GM13977 (cell line): ENCODE results near the gene TIMP1.

Source experiments
- DNase-seq: peaks from one replicate; pipeline ENCODE4 v3.0.0; 2012; ENCODE audit warnings: low spot score
- CTCF ChIP-seq: IDR thresholded peaks from 2 replicates; pipeline ENCODE4 v1.5.1; 2012; ENCODE audit warnings: mild to moderate bottlenecking, control low read depth; ENCODE audit not compliant: insufficient read depth; ENCODE audit errors: extremely low read depth, missing control alignments
- in situ Hi-C: fragments of 300-500 bp; cut with MboI; formaldehyde crosslinking; loops from one replicate; pipeline ENCODE4 v1.12.0; 2022; ENCODE audit warnings: low sequenced_read_pairs, low pct_unique_long_range_greater_than_20kb, mixed read lengths, inconsistent platforms; ENCODE audit not compliant: unreplicated experiment

The TIMP1 gene

GRCh38 chrX:47620303-47620685 lies 38.1 kb downstream of the TIMP1 start:
- TF ChIP-seq CTCF: no peak
- DNase-seq: no peak
- in situ Hi-C loops: no loop called here

- no peak for TF ChIP-seq CTCF
- in situ Hi-C loops: no loop called here
- no peak for DNase-seq
Observed at GRCh38 chrX:47621851-47622250, 39.6 kb downstream of the TIMP1 start.

GRCh38 chrX:47623540-47624027 lies 41.3 kb downstream of the TIMP1 start:
- in situ Hi-C loops: no loop called here
- peak; percentile 68 for DNase-seq
- TF ChIP-seq CTCF: no peak

GRCh38 chrX:47625365-47625764 lies 43.1 kb downstream of the TIMP1 start:
- no peak for TF ChIP-seq CTCF
- in situ Hi-C loops: no loop called here
- DNase-seq: no peak

GRCh38 chrX:47628982-47629381 lies 46.7 kb downstream of the TIMP1 start:
- in situ Hi-C loops: no loop called here
- DNase-seq: no peak

GRCh38 chrX:47629419-47630200 lies 47.4 kb downstream of the TIMP1 start, which contains the start of gene CFP:
Gene CFP (minus strand): TSS chrX:47629930. CDS start chrX:47629844, 86 bp downstream.
- no peak for TF ChIP-seq CTCF
- no peak for DNase-seq
- in situ Hi-C loops: no loop called here

More at GRCh38 chrX:47628982-47629381, 46.7 kb downstream of the TIMP1 start:
- TF ChIP-seq CTCF: peak; percentile 28
